Neural progenitor cell (in vitro differentiated cells): ENCODE results near the gene LRRIQ3.

ENCODE experiments used
- EZH2 ChIP-seq: fragments of 200-600 bp; sonication (generic); IDR thresholded peaks from 2 replicates; pipeline ENCODE4 v1.6.1; 2017; ENCODE audit warnings: antibody characterized with exemption, mild to moderate bottlenecking, moderate library complexity
- TF ChIP-seq, protein P1 (sequence below): fragments of 200-600 bp; sonication (generic); IDR thresholded peaks from 2 replicates; pipeline ENCODE4 v1.5.1; 2017; ENCODE audit warnings: antibody characterized with exemption, mild to moderate bottlenecking

DNA sequence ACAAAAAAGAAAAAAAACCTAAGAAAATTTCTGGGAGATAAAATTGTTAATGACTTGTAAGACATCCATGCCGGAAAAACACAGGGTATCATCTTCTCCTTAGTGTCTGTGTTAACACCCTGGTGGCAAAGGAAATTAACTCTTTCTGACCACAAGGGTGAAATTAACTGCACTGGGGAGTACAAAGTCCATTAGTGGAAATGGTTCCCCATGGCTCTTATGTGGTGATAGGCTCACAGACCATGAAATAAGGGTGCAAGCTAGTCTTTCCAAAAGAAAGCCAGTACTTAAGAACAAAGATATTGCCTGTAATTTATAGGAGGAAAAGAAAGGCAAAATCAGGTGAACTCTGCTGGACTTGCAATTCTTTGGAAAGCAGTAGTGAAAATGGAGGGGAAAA is 185.4 kb downstream of the LRRIQ3 start:
- TF ChIP-seq, protein P1, sequence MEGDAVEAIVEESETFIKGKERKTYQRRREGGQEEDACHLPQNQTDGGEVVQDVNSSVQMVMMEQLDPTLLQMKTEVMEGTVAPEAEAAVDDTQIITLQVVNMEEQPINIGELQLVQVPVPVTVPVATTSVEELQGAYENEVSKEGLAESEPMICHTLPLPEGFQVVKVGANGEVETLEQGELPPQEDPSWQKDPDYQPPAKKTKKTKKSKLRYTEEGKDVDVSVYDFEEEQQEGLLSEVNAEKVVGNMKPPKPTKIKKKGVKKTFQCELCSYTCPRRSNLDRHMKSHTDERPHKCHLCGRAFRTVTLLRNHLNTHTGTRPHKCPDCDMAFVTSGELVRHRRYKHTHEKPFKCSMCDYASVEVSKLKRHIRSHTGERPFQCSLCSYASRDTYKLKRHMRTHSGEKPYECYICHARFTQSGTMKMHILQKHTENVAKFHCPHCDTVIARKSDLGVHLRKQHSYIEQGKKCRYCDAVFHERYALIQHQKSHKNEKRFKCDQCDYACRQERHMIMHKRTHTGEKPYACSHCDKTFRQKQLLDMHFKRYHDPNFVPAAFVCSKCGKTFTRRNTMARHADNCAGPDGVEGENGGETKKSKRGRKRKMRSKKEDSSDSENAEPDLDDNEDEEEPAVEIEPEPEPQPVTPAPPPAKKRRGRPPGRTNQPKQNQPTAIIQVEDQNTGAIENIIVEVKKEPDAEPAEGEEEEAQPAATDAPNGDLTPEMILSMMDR, result no peak
- TF ChIP-seq EZH2, result no peak
